GM12878 (cell line): ENCODE measurements around the gene ACBD7. TPM values are rescaled to one million over a fixed set of nuclear protein-coding genes. Genes with fewer than 3 reads are reported as not detected.

Source experiments
- ATAC-seq: fragments of 200-7000 bp; cut with Tn5 transposase; 3 replicates; pipeline ENCODE4 v1.9.1; 2020; ENCODE audit warnings: mild to moderate bottlenecking, moderate library complexity
- BruUV-seq: library from RNA; stranded (reverse); fragments of 400-500 nt; replicated peaks from 2 replicates; lab custom pipeline; 2021; lab: Mats Ljungman, UMichigan
- CTCF ChIA-PET: fragments of 300-600 bp; sonication (Branson Sonifier 250); formaldehyde crosslinking; extraction: SDS; loops from one replicate; lab custom pipeline; 2021; ENCODE audit warnings: inconsistent platforms; lab: Yijun Ruan, JAX
- POLR2A ChIA-PET: fragments of 350-600 bp; formaldehyde crosslinking; extraction: SDS; loops from one replicate; lab custom pipeline; 2021; ENCODE audit warnings: inconsistent platforms; lab: Charles Lee
- RAD21 ChIA-PET: fragments of 300-600 bp; sonication (Branson Sonifier 250); formaldehyde crosslinking; loops from one replicate; lab custom pipeline; 2023; ENCODE audit warnings: antibody characterized with exemption; ENCODE audit not compliant: unreplicated experiment; lab: Charles Lee
- SMC1A ChIA-PET: fragments of 300-600 bp; sonication (Branson Sonifier 250); formaldehyde crosslinking; loops from one replicate; lab custom pipeline; 2023; ENCODE audit not compliant: unreplicated experiment, uncharacterized antibody; lab: Charles Lee
- DNase-seq: peaks from one replicate; pipeline ENCODE4 v3.0.0-alpha.2; 2011; ENCODE audit warnings: low read depth, low spot score
- FAIRE-seq: peaks from 3 replicates; lab custom pipeline; 2011; peaks lifted over from hg19 to GRCh38; lab: Jason Lieb, UNC
- H2AFZ ChIP-seq: 2 replicates; pipeline ENCODE4 v1.6.0; 2011; ENCODE audit warnings: low read depth, low read length, control low read depth; ENCODE audit not compliant: control insufficient read depth
- H3K27ac ChIP-seq: 2 replicates; pipeline ENCODE4 v1.5.1; 2011; ENCODE audit warnings: control low read depth; ENCODE audit not compliant: control insufficient read depth, insufficient read depth
- H3K27me3 ChIP-seq, 2 experiments: replicated peaks in 1 of 2; 2 replicates each; pipeline versions ENCODE4 v1.6.0 to v1.6.1; 2011; ENCODE audit warnings: low read length in 1 of 2; ENCODE audit not compliant: control insufficient read depth in 2 of 2, insufficient read depth in 2 of 2
- H3K36me3 ChIP-seq, 2 experiments: 2 replicates each; pipeline ENCODE4 v1.5.1; 2011; ENCODE audit warnings: low read length in 1 of 2; ENCODE audit not compliant: control insufficient read depth in 2 of 2, insufficient read depth in 2 of 2
- H3K4me1 ChIP-seq: 2 replicates; pipeline ENCODE4 v1.6.1; 2011; ENCODE audit warnings: mild to moderate bottlenecking, low read length, moderate library complexity, mixed read lengths; ENCODE audit not compliant: control insufficient read depth, insufficient read depth
- H3K4me2 ChIP-seq: 2 replicates; pipeline ENCODE4 v1.6.0; 2011; ENCODE audit warnings: control low read depth; ENCODE audit not compliant: control insufficient read depth, insufficient read depth
- H3K4me3 ChIP-seq: fragments of 200-600 bp; sonication (generic); 2 replicates; pipeline ENCODE4 v1.5.1; 2016
- H3K79me2 ChIP-seq: 2 replicates; pipeline ENCODE4 v1.6.0; 2011; ENCODE audit warnings: low read length; ENCODE audit not compliant: control insufficient read depth, insufficient read depth
- H3K9ac ChIP-seq: 2 replicates; pipeline ENCODE4 v1.8.0; 2011; ENCODE audit warnings: low read length, control low read depth, mixed read lengths; ENCODE audit not compliant: control insufficient read depth, insufficient read depth
- H3K9me3 ChIP-seq: replicated peaks from 3 replicates; pipeline ENCODE4 v1.5.1; 2011; ENCODE audit warnings: mild to moderate bottlenecking, low read length; ENCODE audit not compliant: control insufficient read depth, insufficient read depth
- H4K20me1 ChIP-seq: 2 replicates; pipeline ENCODE4 v1.6.0; 2011; ENCODE audit not compliant: control insufficient read depth, insufficient read depth
- HDGF ChIP-seq: fragments of 450-650 bp; IDR thresholded peaks from 2 replicates; pipeline ENCODE4 v1.6.1; 2016; ENCODE audit warnings: antibody characterized with exemption
- MLLT1 ChIP-seq: fragments of 450-650 bp; IDR thresholded peaks from 2 replicates; pipeline ENCODE4 v1.6.1; 2016; ENCODE audit warnings: mild to moderate bottlenecking
- NFYB ChIP-seq: IDR thresholded peaks from 2 replicates; pipeline ENCODE4 v1.6.1; 2011; ENCODE audit warnings: low read depth, mild to moderate bottlenecking, low read length, improper control_type of control experiment, moderate library complexity; ENCODE audit not compliant: insufficient read depth
- SMARCA5 ChIP-seq: fragments of 450-650 bp; IDR thresholded peaks from 2 replicates; pipeline ENCODE4 v1.6.1; 2017; ENCODE audit warnings: mild to moderate bottlenecking
- WGBS: methylation state at CpG from one replicate; pipeline ENCODE4 v1.1.6; 2016; ENCODE audit warnings: low lambda C conversion rate; ENCODE audit not compliant: insufficient replicate concordance, insufficient coverage; ENCODE audit errors: missing lambda C conversion rate; 5-methylcytosine and 5-hydroxymethylcytosine counted together
- in situ Hi-C: fragments of 300-500 bp; cut with MboI; formaldehyde crosslinking; loops from 9 replicates; pipeline ENCODE4 v1.14.3; 2018; ENCODE audit warnings: mixed read lengths
- intact Hi-C: fragments of 100-400 bp; cut with micrococcal nuclease; formaldehyde crosslinking; loops from one replicate; pipeline ENCODE4 v1.14.2; 2022; ENCODE audit not compliant: unreplicated experiment
- polyA plus RNA-seq, 11 experiments: library from polyadenylated mRNA; depleted of rRNA in 4 of 11; unstranded in 6 of 11; stranded (reverse) in 5 of 11; fragments of >200 nt; fragmentation: Nextera tagmentation in 4 of 11; fragmentation: Illumina TruSeq in 1 of 11; extraction: Ambion mirVana in 4 of 11; extraction: Trizol in 1 of 11; gene quantifications; 1 replicate in 1 of 11; 2 replicates in 10 of 11; pipeline versions ENCODE4 v1.2.1 to v1.2.3, GENCODE V29; 2011 to 2016; ENCODE audit warnings: inconsistent platforms in 2 of 11, missing spikeins in 2 of 11, low read depth in 1 of 11
- total RNA-seq, 4 experiments: library from RNA; depleted of rRNA in 3 of 4; stranded (reverse); fragments of >200 nt in 3 of 4; fragmentation: Illumina TruSeq in 1 of 4; extraction: Trizol in 1 of 4; gene quantifications; 2 replicates each; pipeline versions ENCODE4 v1.2.1 to v1.2.3, GENCODE V29; 2013 to 2021

Gene ACBD7
- total and polyA plus RNA-seq, 10 of the 15 experiments (the other 5 are each of a cell fraction or from before 2014, with no cell fraction given) = 0.04 to 0.74 (median 0.36) TPM

- TF ChIP-seq MLLT1 (no peak), HDGF (no peak)
Observed at GRCh38 chr10:15091418-15091817, 2.8 kb upstream of the ACBD7 start (continued).

- DNase-seq (no peak), ATAC-seq (peak; percentile 11; the same call in 2 of the 3 replicates), FAIRE-seq (no peak)
- no TSS peak for BruUV-seq
- Histone ChIP-seq H3K9me3 (no peaks in the 10 kb centered on the region), H3K36me3 (no peaks in the 10 kb centered on the region), H3K79me2 (no peaks in the 10 kb centered on the region), H3K4me2 (no peak overlapping the region), H2AFZ (no peak overlapping the region), H4K20me1 (no peaks in the 10 kb centered on the region), H3K27ac (no peak overlapping the region), H3K4me1 (no peaks in the 10 kb centered on the region), H3K4me3 (no peak overlapping the region), H3K27me3 (no peaks in the 10 kb centered on the region), H3K9ac (no peak overlapping the region)
- 27% methylated on average over 7 of the region's 7 CpGs for WGBS
- ChIA-PET SMC1A (no interaction called here), CTCF (no interaction called here), RAD21 (no interaction called here), POLR2A (no interaction called here)
- in situ Hi-C loops = no loop called here
- intact Hi-C loops = no loop called here
- TF ChIP-seq NFYB (peak; percentile 59), SMARCA5 (no peak)
Observed at GRCh38 chr10:15084502-15084922, 4.1 kb downstream of the ACBD7 start.
